ENCODE measurements around the gene NCOR1. TPM values are rescaled to one million over a fixed set of nuclear protein-coding genes. Genes with fewer than 3 reads are reported as not detected.
"Not testable (repeated sequence)": the region's sequence is repeated elsewhere in the genome, so short reads cannot be mapped to it uniquely, and the experiment has no call there.

The NCOR1 gene
- total RNA-seq, 1 donor from 2014 or later = 165 TPM

DNA sequence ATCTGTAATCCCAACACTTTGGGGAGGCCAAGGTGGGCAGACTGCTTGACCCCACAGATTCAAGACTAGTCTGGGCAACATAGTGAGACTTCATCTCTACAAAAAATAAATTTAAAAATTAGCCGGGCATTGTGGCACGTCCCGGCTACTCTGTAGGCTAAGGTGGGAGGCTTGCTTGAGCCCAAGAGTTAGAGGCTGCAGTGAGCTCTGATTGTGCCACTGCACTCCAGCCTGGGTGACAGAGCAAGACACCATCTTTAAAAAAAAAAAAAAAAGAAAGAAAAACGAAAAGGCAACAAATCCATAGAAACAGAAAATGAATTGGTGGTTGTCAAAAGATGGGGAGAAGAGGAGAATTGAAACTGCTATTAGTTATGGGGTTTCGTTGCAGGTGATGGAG, 27.7 kb downstream of the NCOR1 start:
- Mint-ChIP-seq H3K4me3 (ENCODE audit: low read depth) (no peak overlapping the region), H3K9me3 (ENCODE audit: low read depth) (no peaks in the 10 kb centered on the region), H3K27ac (no peak overlapping the region), H3K4me1 (ENCODE audit: low read depth) (no peaks in the 10 kb centered on the region), H3K27me3 (no peaks in the 10 kb centered on the region), H3K36me3 (ENCODE audit: insufficient read depth) (peaks cover 28% of the 10 kb centered on the region)
- DNase-seq (ENCODE audit: low spot score, unreplicated experiment) = no peak
- no peak for TF ChIP-seq CTCF (IDR thresholded peaks at IDR 0.05; ENCODE audit: unreplicated experiment)

- Mint-ChIP-seq H3K4me3 (ENCODE audit: low read depth) (no peak overlapping the region), H3K27me3 (no peaks in the 10 kb centered on the region), H3K27ac (no peak overlapping the region), H3K9me3 (ENCODE audit: low read depth) (peaks cover 3% of the 10 kb centered on the region), H3K36me3 (ENCODE audit: insufficient read depth) (peaks cover 33% of the 10 kb centered on the region), H3K4me1 (ENCODE audit: low read depth) (no peaks in the 10 kb centered on the region)
- TF ChIP-seq CTCF (IDR thresholded peaks at IDR 0.05; ENCODE audit: unreplicated experiment) = no peak
- DNase-seq (ENCODE audit: low spot score, unreplicated experiment) = no peak
These were observed 33.8 kb downstream of the NCOR1 start for GRCh38 chr17:16181581-16181980.

GRCh38 chr17:16178836-16179235, 36.5 kb downstream of the NCOR1 start:
- H3K27me3 Mint-ChIP-seq = no peaks in the 10 kb centered on the region
- DNase-seq (ENCODE audit: low spot score, unreplicated experiment) = no peak
- H3K9me3 Mint-ChIP-seq (ENCODE audit: low read depth) = peaks cover 3% of the 10 kb centered on the region
- peaks cover 21% of the 10 kb centered on the region for H3K36me3 Mint-ChIP-seq (ENCODE audit: insufficient read depth)
- no peak overlapping the region for H3K27ac Mint-ChIP-seq
- H3K4me1 Mint-ChIP-seq (ENCODE audit: low read depth) = no peaks in the 10 kb centered on the region
- no peak for TF ChIP-seq CTCF (IDR thresholded peaks at IDR 0.05; ENCODE audit: unreplicated experiment)
- no peak overlapping the region for H3K4me3 Mint-ChIP-seq (ENCODE audit: low read depth)

DNA sequence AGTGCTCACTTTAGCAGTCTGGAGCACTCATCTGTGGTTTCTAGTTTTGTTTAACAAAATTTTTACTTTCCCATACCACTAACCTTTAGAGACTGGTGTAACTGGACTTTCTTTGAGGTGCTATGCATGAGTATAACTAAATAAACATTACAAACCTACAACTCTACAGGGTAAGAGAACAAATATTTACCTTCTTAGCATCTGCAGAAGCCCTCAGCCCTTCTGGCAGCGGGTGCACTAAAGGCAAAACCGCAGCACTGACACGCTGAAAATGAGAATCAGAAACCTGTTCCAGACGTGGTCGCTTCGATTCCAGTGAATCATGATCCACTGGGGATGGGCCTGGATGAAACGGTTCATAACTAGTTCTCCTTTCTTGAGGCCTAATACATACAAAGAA, 43.7 kb downstream of the NCOR1 start:
- no peak overlapping the region for H3K4me3 Mint-ChIP-seq (ENCODE audit: low read depth)
- peaks cover 14% of the 10 kb centered on the region for H3K36me3 Mint-ChIP-seq (ENCODE audit: insufficient read depth)

DNA sequence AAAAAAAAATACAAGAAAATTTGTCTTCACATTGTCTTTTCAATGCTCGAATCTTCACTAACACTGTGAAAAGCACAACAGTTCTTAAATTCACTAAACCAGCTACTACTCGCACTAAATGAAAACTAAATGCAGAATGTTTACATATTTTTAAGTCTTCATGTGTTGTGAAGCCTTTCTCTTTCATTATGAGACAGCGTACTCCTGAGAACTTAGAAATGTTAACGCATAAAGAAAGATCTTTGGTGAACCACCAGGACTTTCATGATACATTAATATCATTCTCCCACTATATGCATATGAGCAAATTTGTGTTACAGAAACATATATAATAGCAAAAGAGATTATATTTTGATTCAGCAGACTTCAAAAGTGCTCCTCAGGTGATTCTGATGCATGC, 48.6 kb downstream of the NCOR1 start:
- H3K27me3 Mint-ChIP-seq; H3K9me3 Mint-ChIP-seq (ENCODE audit: low read depth); DNase-seq (ENCODE audit: low spot score, unreplicated experiment); H3K27ac Mint-ChIP-seq; H3K4me1 Mint-ChIP-seq (ENCODE audit: low read depth); H3K4me3 Mint-ChIP-seq (ENCODE audit: low read depth): not testable (repeated sequence)
- peaks cover 12% of the 10 kb centered on the region for H3K36me3 Mint-ChIP-seq (ENCODE audit: insufficient read depth)

More for the DNA sequence above, 43.7 kb downstream of the NCOR1 start:
- Mint-ChIP-seq H3K4me1 (ENCODE audit: low read depth) (peaks cover 12% of the 10 kb centered on the region), H3K9me3 (ENCODE audit: low read depth) (no peaks in the 10 kb centered on the region), H3K27me3 (no peaks in the 10 kb centered on the region), H3K27ac (peak overlapping the region; percentile 78)
- DNase-seq (ENCODE audit: low spot score, unreplicated experiment) = no peak
- no peak for TF ChIP-seq CTCF (IDR thresholded peaks at IDR 0.05; ENCODE audit: unreplicated experiment)

- H3K27ac Mint-ChIP-seq = peak overlapping the region; percentile 76
- no peak for DNase-seq (ENCODE audit: low spot score, unreplicated experiment)
- H3K36me3 Mint-ChIP-seq (ENCODE audit: insufficient read depth) = peaks cover 13% of the 10 kb centered on the region
- H3K4me1 Mint-ChIP-seq (ENCODE audit: low read depth) = peaks cover 2% of the 10 kb centered on the region
- H3K27me3 Mint-ChIP-seq = no peaks in the 10 kb centered on the region
- H3K9me3 Mint-ChIP-seq (ENCODE audit: low read depth) = no peaks in the 10 kb centered on the region
- TF ChIP-seq CTCF (IDR thresholded peaks at IDR 0.05; ENCODE audit: unreplicated experiment) = no peak
- no peak overlapping the region for H3K4me3 Mint-ChIP-seq (ENCODE audit: low read depth)
These were observed 56.6 kb downstream of the NCOR1 start for GRCh38 chr17:16158714-16159113.
